HepG2 (cell line): ENCODE data around the gene CNOT2.

Experiments used
- E2F5 ChIP-seq: sonication (generic); formaldehyde crosslinking; conservative IDR thresholded peaks from 2 replicates; pipeline ENCODE4 v1.4.0; 2020; ENCODE audit warnings: missing genetic modification reagents
- KDM4B ChIP-seq: sonication (generic); formaldehyde crosslinking; IDR thresholded peaks from 2 replicates; pipeline ENCODE4 v1.4.0; 2020; ENCODE audit warnings: missing genetic modification reagents
- NR1H2 ChIP-seq: sonication (generic); formaldehyde crosslinking; IDR thresholded peaks from 2 replicates; pipeline ENCODE4 v1.8.1; 2022; ENCODE audit warnings: low read depth, missing genetic modification reagents, borderline replicate concordance
- RAD21 ChIP-seq: fragments of 450-650 bp; formaldehyde crosslinking; IDR thresholded peaks from 2 replicates; pipeline ENCODE4 v1.5.0; 2020; ENCODE audit warnings: mild to moderate bottlenecking
- SAFB2 ChIP-seq: sonication (generic); formaldehyde crosslinking; IDR thresholded peaks from 2 replicates; pipeline ENCODE4 v1.5.1; 2020; ENCODE audit warnings: missing genetic modification reagents, low read depth, mild to moderate bottlenecking, borderline replicate concordance
- ZBTB40 ChIP-seq, 2 experiments: fragments of 450-650 bp in 1 of 2; sonication (generic) in 1 of 2; formaldehyde crosslinking in 1 of 2; IDR thresholded peaks; 2 replicates each; pipeline versions ENCODE4 v1.6.1 to v1.8.0; 2016 to 2022; ENCODE audit warnings: antibody characterized with exemption in 1 of 2, mild to moderate bottlenecking in 1 of 2, missing genetic modification reagents in 1 of 2
- ZNF10 ChIP-seq: sonication (generic); formaldehyde crosslinking; IDR thresholded peaks from 2 replicates; pipeline ENCODE4 v1.4.0; 2020; ENCODE audit warnings: mild to moderate bottlenecking, low read depth, missing genetic modification reagents, borderline replicate concordance
- ZNF639 ChIP-seq: conservative IDR thresholded peaks from 2 replicates; pipeline ENCODE4 v1.6.1; 2018; ENCODE audit warnings: missing genetic modification reagents
- TF ChIP-seq, protein P1 (sequence below), 2 experiments: IDR thresholded peaks; 2 replicates each; pipeline ENCODE4 v1.6.1; 2011 to 2012; ENCODE audit warnings: low read length in 2 of 2, borderline replicate concordance in 1 of 2, low read depth in 1 of 2, mild to moderate bottlenecking in 1 of 2, moderate library complexity in 1 of 2
- TF ChIP-seq, protein P2 (sequence below): sonication (generic); formaldehyde crosslinking; IDR thresholded peaks from 2 replicates; pipeline ENCODE4 v1.5.0; 2020; ENCODE audit warnings: mild to moderate bottlenecking, missing genetic modification reagents, moderate library complexity

DNA sequence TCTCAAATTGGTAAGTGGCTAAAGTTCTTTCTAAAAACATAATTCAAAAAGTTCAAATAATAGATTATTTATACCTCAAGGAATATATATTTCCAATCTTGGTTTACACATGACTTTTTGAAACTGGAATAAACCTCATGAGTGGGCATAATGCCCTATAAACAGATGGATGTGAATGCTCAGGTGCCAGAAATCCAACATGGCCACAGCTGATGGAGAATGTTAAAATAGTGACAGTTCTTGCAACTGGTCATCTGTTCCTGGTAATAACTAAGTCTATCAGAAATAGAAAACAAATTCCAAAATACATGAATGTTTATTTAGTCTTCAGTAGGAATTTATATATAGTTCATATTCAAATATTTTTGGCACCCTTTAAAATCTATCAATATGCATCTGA lies 21.6 kb upstream of the CNOT2 start:
- TF ChIP-seq, protein P1, sequence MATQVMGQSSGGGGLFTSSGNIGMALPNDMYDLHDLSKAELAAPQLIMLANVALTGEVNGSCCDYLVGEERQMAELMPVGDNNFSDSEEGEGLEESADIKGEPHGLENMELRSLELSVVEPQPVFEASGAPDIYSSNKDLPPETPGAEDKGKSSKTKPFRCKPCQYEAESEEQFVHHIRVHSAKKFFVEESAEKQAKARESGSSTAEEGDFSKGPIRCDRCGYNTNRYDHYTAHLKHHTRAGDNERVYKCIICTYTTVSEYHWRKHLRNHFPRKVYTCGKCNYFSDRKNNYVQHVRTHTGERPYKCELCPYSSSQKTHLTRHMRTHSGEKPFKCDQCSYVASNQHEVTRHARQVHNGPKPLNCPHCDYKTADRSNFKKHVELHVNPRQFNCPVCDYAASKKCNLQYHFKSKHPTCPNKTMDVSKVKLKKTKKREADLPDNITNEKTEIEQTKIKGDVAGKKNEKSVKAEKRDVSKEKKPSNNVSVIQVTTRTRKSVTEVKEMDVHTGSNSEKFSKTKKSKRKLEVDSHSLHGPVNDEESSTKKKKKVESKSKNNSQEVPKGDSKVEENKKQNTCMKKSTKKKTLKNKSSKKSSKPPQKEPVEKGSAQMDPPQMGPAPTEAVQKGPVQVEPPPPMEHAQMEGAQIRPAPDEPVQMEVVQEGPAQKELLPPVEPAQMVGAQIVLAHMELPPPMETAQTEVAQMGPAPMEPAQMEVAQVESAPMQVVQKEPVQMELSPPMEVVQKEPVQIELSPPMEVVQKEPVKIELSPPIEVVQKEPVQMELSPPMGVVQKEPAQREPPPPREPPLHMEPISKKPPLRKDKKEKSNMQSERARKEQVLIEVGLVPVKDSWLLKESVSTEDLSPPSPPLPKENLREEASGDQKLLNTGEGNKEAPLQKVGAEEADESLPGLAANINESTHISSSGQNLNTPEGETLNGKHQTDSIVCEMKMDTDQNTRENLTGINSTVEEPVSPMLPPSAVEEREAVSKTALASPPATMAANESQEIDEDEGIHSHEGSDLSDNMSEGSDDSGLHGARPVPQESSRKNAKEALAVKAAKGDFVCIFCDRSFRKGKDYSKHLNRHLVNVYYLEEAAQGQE (IDR thresholded peaks at IDR 0.05; ENCODE audit: borderline replicate concordance in 1 of 2, low read depth in 1 of 2, low read length in 2 of 2) = no peak
- TF ChIP-seq KDM4B (no peak), ZNF10 (CRISPR knock-in tag) (no peak), ZNF639 (CRISPR knock-in tag) (no peak), ZBTB40 (IDR thresholded peaks at IDR 0.05) (no peak), ZBTB40 (CRISPR knock-in tag; IDR thresholded peaks at IDR 0.05) (no peak), NR1H2 (no peak), E2F5 (CRISPR knock-in tag) (no peak), SAFB2 (CRISPR knock-in tag) (no peak), RAD21 (CRISPR knock-in tag) (no peak)
- TF ChIP-seq, protein P2, sequence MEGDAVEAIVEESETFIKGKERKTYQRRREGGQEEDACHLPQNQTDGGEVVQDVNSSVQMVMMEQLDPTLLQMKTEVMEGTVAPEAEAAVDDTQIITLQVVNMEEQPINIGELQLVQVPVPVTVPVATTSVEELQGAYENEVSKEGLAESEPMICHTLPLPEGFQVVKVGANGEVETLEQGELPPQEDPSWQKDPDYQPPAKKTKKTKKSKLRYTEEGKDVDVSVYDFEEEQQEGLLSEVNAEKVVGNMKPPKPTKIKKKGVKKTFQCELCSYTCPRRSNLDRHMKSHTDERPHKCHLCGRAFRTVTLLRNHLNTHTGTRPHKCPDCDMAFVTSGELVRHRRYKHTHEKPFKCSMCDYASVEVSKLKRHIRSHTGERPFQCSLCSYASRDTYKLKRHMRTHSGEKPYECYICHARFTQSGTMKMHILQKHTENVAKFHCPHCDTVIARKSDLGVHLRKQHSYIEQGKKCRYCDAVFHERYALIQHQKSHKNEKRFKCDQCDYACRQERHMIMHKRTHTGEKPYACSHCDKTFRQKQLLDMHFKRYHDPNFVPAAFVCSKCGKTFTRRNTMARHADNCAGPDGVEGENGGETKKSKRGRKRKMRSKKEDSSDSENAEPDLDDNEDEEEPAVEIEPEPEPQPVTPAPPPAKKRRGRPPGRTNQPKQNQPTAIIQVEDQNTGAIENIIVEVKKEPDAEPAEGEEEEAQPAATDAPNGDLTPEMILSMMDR (CRISPR knock-in tag) = no peak
